A549 treated with RU486 at 1 μM for 4 hours (cell line): ENCODE measurements around the gene ONECUT2. TPM values are rescaled to one million over a fixed set of nuclear protein-coding genes. Genes with fewer than 3 reads are reported as not detected.

Experiments
- total RNA-seq: library from RNA; stranded (reverse); fragments of 200-300 nt; extraction: Qiagen RNA extraction; gene quantifications from 5 replicates; pipeline ENCODE4 v1.2.3, GENCODE V29; 2022; ENCODE audit warnings: low read depth

Gene ONECUT2
- total RNA-seq: 0.21 to 0.48 TPM (median 0.37 TPM) in 5 replicates

GRCh38 chr18:57434536-57435494 lies at the start of gene ONECUT2:
TSS of gene ONECUT2 (plus strand) at chr18:57435374. CDS start at chr18:57435717, 343 bp downstream.

Other genes with a start within 250 kb of the ONECUT2 start
- gene ST8SIA3, start 82.8 kb upstream of the ONECUT2 start, total RNA-seq: not detected in 5 replicates
- 39.6 to 43.6 TPM (median 39.8 TPM) in 5 replicates for gene FECH, start 151.3 kb downstream of the ONECUT2 start, total RNA-seq
- 77.3 to 141 TPM (median 94.3 TPM) in 5 replicates for gene NARS1, start 186.5 kb downstream of the ONECUT2 start, total RNA-seq